SH-SY5Y (cell line): ENCODE results near the gene HOXC5.

Experiments
- GATA2 ChIP-seq: IDR thresholded peaks from 2 replicates; pipeline ENCODE4 v1.6.1; 2011; ENCODE audit warnings: mild to moderate bottlenecking, low read depth, low read length
- GATA3 ChIP-seq: IDR thresholded peaks from 2 replicates; pipeline ENCODE4 v1.6.1; 2011; ENCODE audit warnings: low read depth, mild to moderate bottlenecking, low read length, moderate library complexity

DNA sequence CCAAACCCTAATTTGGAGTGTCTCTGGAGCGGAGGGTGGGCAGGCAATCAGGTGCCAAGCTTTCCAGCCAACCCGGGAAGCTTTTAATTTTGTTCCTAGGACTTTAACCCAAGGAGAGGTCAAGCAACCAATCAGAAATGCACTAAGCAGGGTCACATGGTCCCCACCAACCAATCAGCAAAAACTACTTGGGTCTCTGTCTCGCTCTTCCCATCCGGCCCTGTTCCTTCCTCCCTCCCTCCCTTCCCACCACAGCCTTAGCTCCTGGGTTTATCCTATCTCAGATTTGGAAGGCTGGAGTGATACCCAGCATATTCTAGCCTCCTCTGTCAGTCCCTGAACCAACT lies 7.3 kb downstream of the HOXC5 start:
- TF ChIP-seq GATA2 (no peak), GATA3 (no peak)
